Raji (cell line): ENCODE results near the gene ULK2.

ENCODE experiments used
- POLR2A ChIP-seq: IDR thresholded peaks from 2 replicates; pipeline ENCODE4 v1.6.1; 2011; ENCODE audit warnings: low read depth, low read length, control low read depth; ENCODE audit not compliant: insufficient read depth

ULK2 gene

GRCh38 chr17:19867329-19868078 is at the start of gene ULK2:
Gene ULK2, minus strand, starts transcription at chr17:19867936. Its CDS starts 519 bp downstream, at chr17:19867417.
- TF ChIP-seq POLR2A: no peak

GRCh38 chr17:19915245-19915978 is 47.7 kb upstream of the ULK2 start:
- no peak for TF ChIP-seq POLR2A

GRCh38 chr17:19911033-19911432 is 43.3 kb upstream of the ULK2 start:
- TF ChIP-seq POLR2A: no peak

- no peak for TF ChIP-seq POLR2A
These were observed 41.4 kb upstream of the ULK2 start for GRCh38 chr17:19909139-19909538.

GRCh38 chr17:19905502-19905901 is 37.8 kb upstream of the ULK2 start:
- TF ChIP-seq POLR2A: no peak

GRCh38 chr17:19904924-19905323 is 37.2 kb upstream of the ULK2 start:
- no peak for TF ChIP-seq POLR2A

GRCh38 chr17:19904412-19904811 is 36.7 kb upstream of the ULK2 start:
- no peak for TF ChIP-seq POLR2A

- TF ChIP-seq POLR2A: no peak
These were observed 33.1 kb upstream of the ULK2 start for GRCh38 chr17:19900809-19901208.

GRCh38 chr17:19897903-19898302 is 30.2 kb upstream of the ULK2 start:
- TF ChIP-seq POLR2A: no peak

- no peak for TF ChIP-seq POLR2A
These were observed 29.5 kb upstream of the ULK2 start for GRCh38 chr17:19897090-19897837.

GRCh38 chr17:19896679-19897078 is 28.9 kb upstream of the ULK2 start:
- TF ChIP-seq POLR2A: no peak

GRCh38 chr17:19886116-19886515 is 18.4 kb upstream of the ULK2 start:
- TF ChIP-seq POLR2A: no peak

- no peak for TF ChIP-seq POLR2A
These were observed 15.9 kb upstream of the ULK2 start for GRCh38 chr17:19883537-19884215.

- no peak for TF ChIP-seq POLR2A
These were observed 12.7 kb upstream of the ULK2 start for GRCh38 chr17:19880393-19880792.

GRCh38 chr17:19877364-19877945 is 9.7 kb upstream of the ULK2 start:
- no peak for TF ChIP-seq POLR2A
